RWPE2 (cell line): Measurements from ENCODE around the gene TUBGCP5.
"Not testable (repeated sequence)": the region's sequence is repeated elsewhere in the genome, so short reads cannot be mapped to it uniquely, and the experiment has no call there.

Source experiments
- ATAC-seq: fragments of 200-7000 bp; cut with Tn5 transposase; 3 replicates; pipeline ENCODE4 v1.9.1; 2021; ENCODE audit warnings: low read depth
- DNase-seq: peaks from one replicate; pipeline ENCODE4 v3.0.0-alpha.2; 2020; ENCODE audit warnings: low spot score
- H3K27ac ChIP-seq: fragments of 450-650 bp; 2 replicates; pipeline ENCODE4 v1.5.1; 2017; ENCODE audit warnings: mild to moderate bottlenecking; ENCODE audit not compliant: poor library complexity, severe bottlenecking
- H3K27me3 ChIP-seq: fragments of 250-450 bp; sonication (Bioruptor Pico); 2 replicates; pipeline ENCODE4 v1.5.1; 2021; ENCODE audit warnings: mild to moderate bottlenecking, moderate library complexity; ENCODE audit not compliant: insufficient read depth, poor library complexity, severe bottlenecking
- H3K36me3 ChIP-seq: fragments of 250-450 bp; sonication (Bioruptor Pico); 2 replicates; pipeline ENCODE4 v1.5.1; 2020; ENCODE audit warnings: low read depth, mild to moderate bottlenecking, moderate library complexity
- H3K4me1 ChIP-seq: fragments of 250-450 bp; sonication (Bioruptor Pico); 2 replicates; pipeline ENCODE4 v1.5.1; 2021; ENCODE audit warnings: mild to moderate bottlenecking, moderate library complexity; ENCODE audit not compliant: insufficient read depth, poor library complexity, severe bottlenecking
- H3K4me3 ChIP-seq: fragments of 250-450 bp; sonication (Bioruptor Pico); 2 replicates; pipeline ENCODE4 v1.5.1; 2021; ENCODE audit warnings: mild to moderate bottlenecking, moderate library complexity; ENCODE audit not compliant: severe bottlenecking
- H3K9me3 ChIP-seq: fragments of 250-450 bp; sonication (Bioruptor Pico); 2 replicates; pipeline ENCODE4 v1.5.1; 2021; ENCODE audit warnings: mild to moderate bottlenecking, moderate library complexity; ENCODE audit not compliant: severe bottlenecking
- TF ChIP-seq, protein P1 (sequence below): fragments of 450-650 bp; IDR thresholded peaks from one replicate; pipeline ENCODE4 v1.5.1; 2017; ENCODE audit warnings: mild to moderate bottlenecking, moderate library complexity; ENCODE audit not compliant: poor library complexity, severe bottlenecking

Gene TUBGCP5

DNA sequence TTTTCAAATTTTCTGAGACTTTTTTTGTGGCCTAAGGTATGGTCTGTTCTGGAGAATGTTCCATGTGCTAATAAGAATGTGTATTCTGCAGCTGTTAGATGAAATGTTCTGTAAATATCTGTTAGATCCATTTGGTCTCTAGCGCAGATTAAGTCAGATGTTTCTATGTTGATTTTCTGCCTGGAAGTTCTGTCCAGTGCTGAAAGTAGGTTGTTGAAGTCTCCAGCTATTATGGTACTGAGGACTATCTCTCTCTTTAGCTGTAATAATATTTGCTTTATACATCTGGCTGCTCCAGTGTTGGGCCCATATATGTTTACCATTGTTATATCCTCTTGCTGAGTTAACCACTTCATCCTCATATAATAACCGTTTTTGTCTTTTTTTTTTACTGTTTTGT is 13.2 kb upstream of the TUBGCP5 start:
- Histone ChIP-seq H3K27ac (no peak overlapping the region), H3K27me3 (peaks cover 17% of the 10 kb centered on the region), H3K4me1 (no peaks in the 10 kb centered on the region), H3K4me3 (no peak overlapping the region), H3K9me3 (no peaks in the 10 kb centered on the region), H3K36me3 (no peaks in the 10 kb centered on the region)
- DNase-seq (no peak), ATAC-seq (no peak)
- TF ChIP-seq, protein P1, sequence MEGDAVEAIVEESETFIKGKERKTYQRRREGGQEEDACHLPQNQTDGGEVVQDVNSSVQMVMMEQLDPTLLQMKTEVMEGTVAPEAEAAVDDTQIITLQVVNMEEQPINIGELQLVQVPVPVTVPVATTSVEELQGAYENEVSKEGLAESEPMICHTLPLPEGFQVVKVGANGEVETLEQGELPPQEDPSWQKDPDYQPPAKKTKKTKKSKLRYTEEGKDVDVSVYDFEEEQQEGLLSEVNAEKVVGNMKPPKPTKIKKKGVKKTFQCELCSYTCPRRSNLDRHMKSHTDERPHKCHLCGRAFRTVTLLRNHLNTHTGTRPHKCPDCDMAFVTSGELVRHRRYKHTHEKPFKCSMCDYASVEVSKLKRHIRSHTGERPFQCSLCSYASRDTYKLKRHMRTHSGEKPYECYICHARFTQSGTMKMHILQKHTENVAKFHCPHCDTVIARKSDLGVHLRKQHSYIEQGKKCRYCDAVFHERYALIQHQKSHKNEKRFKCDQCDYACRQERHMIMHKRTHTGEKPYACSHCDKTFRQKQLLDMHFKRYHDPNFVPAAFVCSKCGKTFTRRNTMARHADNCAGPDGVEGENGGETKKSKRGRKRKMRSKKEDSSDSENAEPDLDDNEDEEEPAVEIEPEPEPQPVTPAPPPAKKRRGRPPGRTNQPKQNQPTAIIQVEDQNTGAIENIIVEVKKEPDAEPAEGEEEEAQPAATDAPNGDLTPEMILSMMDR: no peak

DNA sequence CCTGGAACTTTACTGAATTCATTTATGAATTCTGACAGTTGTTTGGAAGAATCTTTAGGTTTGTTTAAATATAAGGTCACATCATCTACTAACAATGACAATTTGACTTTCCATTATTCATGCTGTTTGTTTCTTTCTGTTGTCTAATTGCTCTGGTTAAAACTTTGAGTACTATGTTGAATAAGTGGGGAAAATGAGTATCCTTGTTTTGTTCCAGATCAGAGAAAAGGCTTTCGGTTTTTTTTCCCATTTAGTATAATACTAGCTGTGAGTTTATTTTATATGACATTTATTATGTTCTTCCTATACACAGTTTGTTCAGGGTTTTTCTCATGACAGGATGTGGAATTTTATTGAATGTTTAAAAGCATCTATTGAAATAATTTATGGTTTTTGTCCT is 11.3 kb upstream of the TUBGCP5 start:
- peaks cover 12% of the 10 kb centered on the region for H3K27me3 ChIP-seq
- H3K4me3 ChIP-seq: no peak overlapping the region
- H3K4me1 ChIP-seq: no peaks in the 10 kb centered on the region
- no peaks in the 10 kb centered on the region for H3K36me3 ChIP-seq
- no peaks in the 10 kb centered on the region for H3K9me3 ChIP-seq
- no peak overlapping the region for H3K27ac ChIP-seq
- TF ChIP-seq, protein P1: no peak
- DNase-seq: no peak
- no peak; the same call in 2 of the 3 replicates for ATAC-seq

DNA sequence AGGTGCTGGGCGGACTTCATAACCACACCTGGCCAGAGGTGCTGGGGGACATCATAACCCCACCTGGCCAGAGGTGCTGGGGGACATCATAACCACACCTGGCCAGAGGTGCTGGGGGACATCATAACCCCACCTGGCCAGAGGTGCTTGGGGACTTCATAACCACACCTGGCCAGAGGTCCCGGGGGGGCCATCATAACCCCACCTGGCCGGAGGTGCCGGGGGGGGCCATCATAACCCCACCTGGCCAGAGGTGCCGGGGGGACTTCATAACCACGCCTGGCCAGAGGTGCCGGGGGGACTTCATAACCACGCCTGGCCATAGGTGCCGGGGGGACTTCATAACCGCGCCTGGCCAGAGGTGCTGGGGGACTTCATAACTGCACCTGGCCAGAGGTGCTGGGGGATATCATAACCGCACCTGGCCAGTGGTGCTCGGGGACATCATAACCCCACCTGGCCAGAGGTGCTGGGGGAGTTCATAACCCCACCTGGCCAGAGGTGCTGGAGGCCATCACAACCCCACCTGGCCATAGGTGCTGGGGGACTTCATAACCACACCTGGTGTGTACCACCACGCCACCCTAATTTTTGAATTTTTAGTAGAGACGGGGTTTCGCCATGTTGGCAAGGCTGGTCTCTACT is 10.7 kb upstream of the TUBGCP5 start:
- peaks cover 8% of the 10 kb centered on the region for H3K27me3 ChIP-seq
- H3K4me1 ChIP-seq: no peaks in the 10 kb centered on the region
- no peaks in the 10 kb centered on the region for H3K9me3 ChIP-seq
- no peak overlapping the region for H3K4me3 ChIP-seq
- ATAC-seq (no peak), DNase-seq (no peak)
- TF ChIP-seq, protein P1: no peak
- H3K36me3 ChIP-seq: no peaks in the 10 kb centered on the region
- no peak overlapping the region for H3K27ac ChIP-seq

DNA sequence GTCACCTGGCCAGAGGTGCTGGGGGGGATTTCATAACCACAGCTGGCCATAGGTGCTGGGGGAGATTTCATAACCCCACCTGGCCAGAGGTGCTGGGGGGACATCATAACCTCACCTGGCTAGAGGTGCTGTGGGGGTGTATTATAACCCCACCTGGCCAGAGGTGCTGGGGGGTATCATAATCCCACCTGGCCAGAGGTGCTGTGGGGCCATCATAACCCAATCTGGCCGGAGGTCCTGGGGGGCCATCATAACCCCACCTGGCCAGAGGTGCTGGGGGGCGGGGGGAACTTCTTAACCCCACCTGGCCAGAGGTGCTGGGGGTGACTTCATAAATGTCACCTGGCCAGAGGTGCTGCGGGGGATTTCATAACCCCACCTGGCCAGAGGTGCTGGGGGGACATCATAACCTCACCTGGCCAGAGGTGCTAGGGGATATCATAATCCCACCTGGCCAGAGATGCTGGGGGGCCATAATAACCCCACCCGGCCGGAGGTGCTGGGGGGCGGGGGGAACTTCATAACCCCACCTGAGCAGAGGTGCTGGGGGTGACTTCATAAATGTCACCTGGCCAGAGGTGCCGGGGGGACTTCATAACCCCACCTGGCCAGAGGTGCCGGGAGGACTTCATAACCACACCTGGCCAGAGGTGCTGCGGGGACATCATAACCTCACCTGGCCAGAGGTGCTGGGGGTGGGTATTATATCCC is 9.4 kb upstream of the TUBGCP5 start:
- not testable (repeated sequence) for ATAC-seq

DNA sequence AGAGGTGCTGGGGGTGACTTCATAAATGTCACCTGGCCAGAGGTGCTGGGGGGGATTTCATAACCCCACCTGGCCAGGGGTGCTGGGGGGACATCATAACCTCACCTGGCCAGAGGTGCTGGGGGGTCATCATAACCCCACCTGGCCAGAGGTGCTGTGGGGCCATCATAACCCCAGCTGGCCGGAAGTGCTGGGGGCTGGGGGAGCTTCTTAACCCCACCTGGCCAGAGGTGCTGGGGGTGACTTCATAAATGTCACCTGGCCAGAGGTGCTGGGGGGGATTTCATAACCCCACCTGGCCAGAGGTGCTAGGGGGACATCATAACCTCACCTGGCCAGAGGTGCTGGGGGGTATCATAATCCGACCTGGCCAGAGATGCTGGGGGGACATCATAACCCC is 4.6 kb upstream of the TUBGCP5 start:
- DNase-seq, H3K4me3 ChIP-seq, H3K4me1 ChIP-seq, H3K27me3 ChIP-seq, H3K9me3 ChIP-seq, H3K36me3 ChIP-seq, H3K27ac ChIP-seq, ATAC-seq: not testable (repeated sequence)

More for the DNA sequence above, 9.4 kb upstream of the TUBGCP5 start:
- not testable (repeated sequence) for H3K36me3 ChIP-seq, H3K27me3 ChIP-seq, H3K4me3 ChIP-seq, DNase-seq, H3K9me3 ChIP-seq, H3K4me1 ChIP-seq, H3K27ac ChIP-seq

DNA sequence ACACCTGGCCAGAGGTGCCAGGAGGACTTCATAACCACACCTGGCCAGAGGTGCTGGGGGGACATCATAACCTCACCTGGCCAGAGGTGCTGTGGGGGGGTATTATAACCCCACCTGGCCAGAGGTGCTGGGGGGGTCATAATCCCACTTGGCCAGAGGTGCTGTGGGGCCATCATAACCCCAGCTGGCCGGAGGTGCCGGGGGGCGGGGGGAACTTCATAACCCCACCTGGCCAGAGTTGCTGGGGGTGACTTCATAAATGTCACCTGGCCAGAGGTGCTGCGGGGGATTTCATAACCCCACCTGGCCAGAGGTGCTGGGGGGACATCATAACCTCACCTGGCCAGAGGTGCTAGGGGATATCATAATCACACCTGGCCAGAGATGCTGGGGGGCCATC is 4.2 kb upstream of the TUBGCP5 start:
- H3K9me3 ChIP-seq, H3K27me3 ChIP-seq, H3K4me3 ChIP-seq: not testable (repeated sequence)

DNA sequence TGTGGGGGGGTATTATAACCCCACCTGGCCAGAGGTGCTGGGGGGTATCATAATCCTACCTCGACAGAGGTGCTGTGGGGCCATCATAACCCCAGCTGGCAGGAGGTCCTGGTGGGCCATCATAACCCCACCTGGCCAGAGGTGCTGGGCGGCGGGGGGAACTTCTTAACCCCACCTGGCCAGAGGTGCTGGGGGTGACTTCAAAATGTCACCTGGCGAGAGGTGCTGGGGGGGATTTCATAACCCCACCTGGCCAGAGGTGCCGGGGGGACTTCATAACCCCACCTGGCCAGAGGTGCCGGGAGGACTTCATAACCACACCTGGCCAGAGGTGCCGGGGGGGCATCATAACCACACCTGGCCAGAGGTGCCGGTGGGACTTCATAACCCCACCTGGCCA is 2.4 kb upstream of the TUBGCP5 start:
- not testable (repeated sequence) for H3K27ac ChIP-seq, H3K9me3 ChIP-seq, H3K4me3 ChIP-seq, H3K36me3 ChIP-seq, ATAC-seq, H3K27me3 ChIP-seq
- peak; percentile 76 for DNase-seq
- peaks cover 12% of the 10 kb centered on the region for H3K4me1 ChIP-seq

More for the DNA sequence above, 4.2 kb upstream of the TUBGCP5 start:
- H3K4me1 ChIP-seq, H3K36me3 ChIP-seq, H3K27ac ChIP-seq, DNase-seq, ATAC-seq: not testable (repeated sequence)
